K562 (cell line): ENCODE results near the gene ARSI. TPM values are rescaled to one million over a fixed set of nuclear protein-coding genes. Genes with fewer than 3 reads are reported as not detected.

Experiments used
- ATAC-seq: fragments of 200-7000 bp; cut with Tn5 transposase; 3 replicates; pipeline ENCODE4 v1.9.1; 2020; ENCODE audit warnings: moderate library complexity
- BruUV-seq: library from RNA; stranded (reverse); fragments of 400-500 nt; replicated peaks from 2 replicates; lab custom pipeline; 2021; lab: Mats Ljungman, UMichigan
- CTCF ChIA-PET: fragments of 300-600 bp; formaldehyde crosslinking; extraction: SDS; loops from one replicate; lab custom pipeline; 2021; ENCODE audit warnings: low intra/inter-chr PET ratio; lab: Yijun Ruan, JAX
- POLR2A ChIA-PET: fragments of 300-600, 350-650 bp; sonication (Branson Sonifier 250); formaldehyde crosslinking; extraction: SDS; loops from one replicate; lab custom pipeline; 2021; ENCODE audit warnings: antibody characterized with exemption, inconsistent platforms; lab: Yijun Ruan, JAX
- DNase-seq, 4 experiments: peaks; one replicate each; pipeline versions ENCODE4 v3.0.0 to v3.0.0-alpha.2; 2011 to 2018; ENCODE audit warnings: low spot score in 3 of 4, mixed read lengths in 3 of 4; ENCODE audit errors: extremely low read depth in 1 of 4
- FAIRE-seq: peaks from 2 replicates; lab custom pipeline; 2011; peaks lifted over from hg19 to GRCh38; lab: Jason Lieb, UNC
- H2AFZ ChIP-seq: 2 replicates; pipeline ENCODE4 v1.6.0; 2011; ENCODE audit warnings: low read depth, low read length, control low read depth, inconsistent platforms
- H3K27ac ChIP-seq: fragments of 200-600 bp; 3 replicates; pipeline ENCODE4 v1.8.0; 2011; ENCODE audit warnings: low read depth, mild to moderate bottlenecking, control low read depth, inconsistent platforms, low read length, moderate library complexity, mixed read lengths; ENCODE audit errors: extremely low read depth
- H3K27me3 ChIP-seq, 2 experiments: fragments of 300-600 bp in 1 of 2; 2 replicates in 1 of 2; 3 replicates in 1 of 2; pipeline versions ENCODE4 v1.6.0 to v1.8.0; 2011; ENCODE audit warnings: inconsistent platforms in 2 of 2, low read length in 2 of 2, mild to moderate bottlenecking in 1 of 2, mixed read lengths in 1 of 2, moderate library complexity in 1 of 2; ENCODE audit not compliant: control insufficient read depth in 2 of 2, insufficient read depth in 2 of 2
- H3K36me3 ChIP-seq: fragments of 300-600 bp; 3 replicates; pipeline ENCODE4 v1.8.0; 2011; ENCODE audit warnings: mild to moderate bottlenecking, low read length, inconsistent platforms; ENCODE audit not compliant: control insufficient read depth, insufficient read depth
- H3K4me1 ChIP-seq, 2 experiments: fragments of 200-600 bp in 1 of 2; replicated peaks in 1 of 2; 2 replicates in 1 of 2; 3 replicates in 1 of 2; pipeline versions ENCODE4 v1.5.1 to v1.8.0; 2011; ENCODE audit warnings: inconsistent platforms in 2 of 2, low read length in 2 of 2, mild to moderate bottlenecking in 1 of 2, mixed read lengths in 1 of 2, moderate library complexity in 1 of 2; ENCODE audit not compliant: control insufficient read depth in 2 of 2, insufficient read depth in 2 of 2
- H3K4me2 ChIP-seq: 2 replicates; pipeline ENCODE4 v1.6.1; 2011; ENCODE audit warnings: low read length, control low read depth, inconsistent platforms, mixed read lengths; ENCODE audit not compliant: insufficient read depth
- H3K4me3 ChIP-seq: fragments of 200-600 bp; sonication (generic), shearing (Covaris generic); 2 replicates; pipeline ENCODE4 v1.5.1; 2016; ENCODE audit warnings: control low read depth, inconsistent platforms
- H3K79me2 ChIP-seq: fragments of 200-600 bp; 3 replicates; pipeline ENCODE4 v1.8.0; 2011; ENCODE audit warnings: low read length, inconsistent platforms; ENCODE audit not compliant: control insufficient read depth, insufficient read depth
- H3K9ac ChIP-seq, 2 experiments: 2 replicates each; pipeline versions ENCODE4 v1.6.0 to v1.6.1; 2011; ENCODE audit warnings: low read depth in 2 of 2, low read length in 2 of 2, control low read depth in 1 of 2, inconsistent platforms in 1 of 2, mild to moderate bottlenecking in 1 of 2, mixed read lengths in 1 of 2; ENCODE audit not compliant: insufficient read depth in 1 of 2
- H3K9me1 ChIP-seq: one replicate; pipeline ENCODE4 v1.6.0; 2011; ENCODE audit warnings: inconsistent platforms, mild to moderate bottlenecking, low read length, moderate library complexity; ENCODE audit not compliant: control insufficient read depth, insufficient read depth
- H3K9me3 ChIP-seq: replicated peaks from 2 replicates; pipeline ENCODE4 v1.5.1; 2011; ENCODE audit warnings: low read depth, low read length, inconsistent platforms; ENCODE audit not compliant: control insufficient read depth, insufficient read depth
- H4K20me1 ChIP-seq: replicated peaks from 2 replicates; pipeline ENCODE4 v1.6.1; 2011; ENCODE audit warnings: low read length, inconsistent platforms, mixed read lengths; ENCODE audit not compliant: control insufficient read depth, insufficient read depth
- CHAMP1 ChIP-seq: fragments of 450-650 bp; IDR thresholded peaks from 2 replicates; pipeline ENCODE4 v1.6.1; 2016; ENCODE audit warnings: mild to moderate bottlenecking
- ELK1 ChIP-seq: sonication (generic); formaldehyde crosslinking; IDR thresholded peaks from 2 replicates; pipeline ENCODE4 v1.8.1; 2022; ENCODE audit warnings: missing genetic modification reagents
- HDGF ChIP-seq: fragments of 450-650 bp; IDR thresholded peaks from 2 replicates; pipeline ENCODE4 v1.6.1; 2016
- JUN ChIP-seq, 2 experiments: sonication (generic) in 1 of 2; formaldehyde crosslinking in 1 of 2; IDR thresholded peaks; 2 replicates each; pipeline versions ENCODE4 v1.6.1 to v1.8.0; 2012 to 2022; ENCODE audit warnings: borderline replicate concordance in 2 of 2, mild to moderate bottlenecking in 2 of 2, improper control_type of control experiment in 1 of 2, low read depth in 1 of 2, low read length in 1 of 2, missing genetic modification reagents in 1 of 2
- KLF1 ChIP-seq: fragments of 450-650 bp; IDR thresholded peaks from 2 replicates; pipeline ENCODE4 v1.6.1; 2016; ENCODE audit warnings: missing genetic modification characterization, missing compliant biosample characterization
- RFX7 ChIP-seq: fragments of 250-450 bp; sonication (Bioruptor Pico); IDR thresholded peaks from 2 replicates; pipeline ENCODE4 v1.5.1; 2021; ENCODE audit warnings: mild to moderate bottlenecking
- SIN3B ChIP-seq: fragments of 450-650 bp; IDR thresholded peaks from 2 replicates; pipeline ENCODE4 v1.6.1; 2017; ENCODE audit warnings: low read depth, mild to moderate bottlenecking, moderate library complexity
- TFE3 ChIP-seq: fragments of 450-650 bp; formaldehyde crosslinking; IDR thresholded peaks from 2 replicates; pipeline ENCODE4 v1.4.0; 2020; ENCODE audit warnings: mild to moderate bottlenecking, mixed read lengths
- ZBTB26 ChIP-seq: fragments of 450-650 bp; formaldehyde crosslinking; IDR thresholded peaks from 2 replicates; pipeline ENCODE4 v1.4.0; 2022; ENCODE audit warnings: missing genetic modification characterization
- ZNF3 ChIP-seq: fragments of 250-450 bp; sonication (Bioruptor Pico); IDR thresholded peaks from 2 replicates; pipeline ENCODE4 v1.5.0; 2021; ENCODE audit warnings: mild to moderate bottlenecking, moderate library complexity
- ZNF354B ChIP-seq: fragments of 250-450 bp; sonication (Bioruptor Pico); IDR thresholded peaks from 2 replicates; pipeline ENCODE4 v1.4.0; 2020
- WGBS: fragments of 100-300 bp; shearing (Covaris generic); methylation state at CpG from one replicate; pipeline ENCODE4 v1.1.6; 2016; ENCODE audit warnings: low coverage, mixed read lengths; ENCODE audit not compliant: insufficient coverage; ENCODE audit errors: missing lambda C conversion rate; 5-methylcytosine and 5-hydroxymethylcytosine counted together
- in situ Hi-C: fragments of 300-500 bp; cut with MboI; formaldehyde crosslinking; loops from 4 replicates; pipeline ENCODE4 v1.15.0; 2018; ENCODE audit warnings: inconsistent platforms, mixed read lengths
- intact Hi-C: fragments of 100-400 bp; cut with micrococcal nuclease; formaldehyde crosslinking; loops from 2 replicates; pipeline ENCODE4 v1.14.2; 2022
- polyA plus RNA-seq, 8 experiments: library from polyadenylated mRNA; depleted of rRNA in 4 of 8; stranded (reverse) in 5 of 8; unstranded in 3 of 8; fragments of >200 nt; fragmentation: Nextera tagmentation in 2 of 8; fragmentation: Illumina TruSeq in 1 of 8; extraction: Ambion mirVana in 2 of 8; extraction: Trizol in 1 of 8; gene quantifications; 2 replicates each; pipeline versions ENCODE4 v1.2.1 to v1.2.3, GENCODE V29; 2011 to 2014; ENCODE audit warnings: inconsistent platforms in 1 of 8, missing spikeins in 1 of 8
- total RNA-seq, 7 experiments: library from RNA; depleted of rRNA in 6 of 7; stranded (reverse); fragments of >200 nt in 6 of 7; fragmentation: Illumina TruSeq in 2 of 7; extraction: Trizol in 2 of 7; gene quantifications; 2 replicates each; pipeline versions ENCODE4 v1.2.1 to v1.2.3, GENCODE V29; 2011 to 2021; ENCODE audit warnings: low replicate concordance in 1 of 7
- TF ChIP-seq, protein P1 (sequence below): fragments of 250-450 bp; sonication (Bioruptor Pico); IDR thresholded peaks from 2 replicates; pipeline ENCODE4 v1.5.0; 2022; ENCODE audit warnings: mild to moderate bottlenecking

Gene ARSI
- total and polyA plus RNA-seq, 9 of the 15 experiments (the other 6 are each of a cell fraction or from before 2014, with no cell fraction given), result 0.04 to 0.07 TPM; not detected in 7

DNA sequence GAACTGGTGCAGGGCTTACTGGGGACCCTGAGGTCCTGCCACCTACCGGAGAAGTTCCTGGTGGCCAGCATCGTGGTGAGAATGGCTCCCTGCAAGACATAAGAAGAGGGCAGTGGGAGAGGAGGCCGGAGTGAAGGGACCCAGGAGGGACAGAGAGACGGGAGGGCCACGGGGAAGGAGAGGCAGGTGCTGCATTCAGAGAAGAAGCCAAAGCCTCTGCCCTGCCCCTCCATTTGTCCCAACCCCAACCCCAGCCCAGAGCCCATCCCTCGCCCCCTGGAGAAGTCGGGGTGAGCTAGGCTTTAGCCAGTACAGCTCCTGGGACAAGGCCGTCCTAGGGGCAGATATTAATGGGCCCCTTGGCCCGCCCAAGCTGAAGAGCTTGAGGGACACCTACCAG lies 55.0 kb downstream of the ARSI start:
- Histone ChIP-seq H3K4me2 (no peak overlapping the region), H3K4me3 (no peak overlapping the region), H3K4me1 (peaks cover 22 to 23% of the 10 kb centered on the region in 2 experiments), H3K36me3 (no peaks in the 10 kb centered on the region), H3K79me2 (no peaks in the 10 kb centered on the region), H2AFZ (no peak overlapping the region), H3K9me1 (no peaks in the 10 kb centered on the region), H3K27me3 (peaks cover 9 to 39% of the 10 kb centered on the region in 2 experiments; a peak in 4 of 5 replicates), H3K9me3 (no peaks in the 10 kb centered on the region), H4K20me1 (peaks cover 4% of the 10 kb centered on the region; the same call in 1 of the 2 replicates), H3K27ac (no peak overlapping the region), H3K9ac (no peak overlapping the region)
- ChIA-PET CTCF (no interaction called here), POLR2A (no interaction called here)
- intact Hi-C loops (no loop called here), in situ Hi-C loops (no loop called here)
- no TSS peak for BruUV-seq
- ATAC-seq (no peak), DNase-seq (no peak), FAIRE-seq (no peak)
- 38% methylated on average over 6 of the region's 9 CpGs for WGBS
- no peak for TF ChIP-seq JUN (IDR thresholded peaks at IDR 0.05; ENCODE audit: borderline replicate concordance, low read depth, low read length)
- no peak for TF ChIP-seq JUN (CRISPR knock-in tag; IDR thresholded peaks at IDR 0.05; ENCODE audit: borderline replicate concordance)
- no peak for TF ChIP-seq CHAMP1
- TF ChIP-seq SIN3B, result no peak
- TF ChIP-seq ZNF354B, result no peak
- no peak for TF ChIP-seq HDGF
- no peak for TF ChIP-seq ELK1
- TF ChIP-seq, protein P1, sequence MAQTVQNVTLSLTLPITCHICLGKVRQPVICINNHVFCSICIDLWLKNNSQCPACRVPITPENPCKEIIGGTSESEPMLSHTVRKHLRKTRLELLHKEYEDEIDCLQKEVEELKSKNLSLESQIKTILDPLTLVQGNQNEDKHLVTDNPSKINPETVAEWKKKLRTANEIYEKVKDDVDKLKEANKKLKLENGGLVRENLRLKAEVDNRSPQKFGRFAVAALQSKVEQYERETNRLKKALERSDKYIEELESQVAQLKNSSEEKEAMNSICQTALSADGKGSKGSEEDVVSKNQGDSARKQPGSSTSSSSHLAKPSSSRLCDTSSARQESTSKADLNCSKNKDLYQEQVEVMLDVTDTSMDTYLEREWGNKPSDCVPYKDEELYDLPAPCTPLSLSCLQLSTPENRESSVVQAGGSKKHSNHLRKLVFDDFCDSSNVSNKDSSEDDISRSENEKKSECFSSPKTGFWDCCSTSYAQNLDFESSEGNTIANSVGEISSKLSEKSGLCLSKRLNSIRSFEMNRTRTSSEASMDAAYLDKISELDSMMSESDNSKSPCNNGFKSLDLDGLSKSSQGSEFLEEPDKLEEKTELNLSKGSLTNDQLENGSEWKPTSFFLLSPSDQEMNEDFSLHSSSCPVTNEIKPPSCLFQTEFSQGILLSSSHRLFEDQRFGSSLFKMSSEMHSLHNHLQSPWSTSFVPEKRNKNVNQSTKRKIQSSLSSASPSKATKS (CRISPR knock-in tag), result no peak
- no peak for TF ChIP-seq TFE3 (CRISPR knock-in tag)
- no peak for TF ChIP-seq KLF1
- no peak for TF ChIP-seq RFX7
- no peak for TF ChIP-seq ZNF3 (CRISPR knock-in tag)
- no peak for TF ChIP-seq ZBTB26 (CRISPR knock-in tag)
